Tibial nerve (tissue), 4 donors: Measurements from ENCODE around the gene GNB1L.

Source experiments
- CTCF ChIP-seq, 5 experiments: fragments of 200-600 bp in 3 of 5; fragments of 450-650 bp in 2 of 5; sonication (generic) in 3 of 5; IDR thresholded peaks; one replicate each; pipeline ENCODE4 v1.5.1; 2016 to 2019; ENCODE audit warnings: antibody characterized with exemption in 5 of 5, mild to moderate bottlenecking in 3 of 5, moderate library complexity in 2 of 5
- EP300 ChIP-seq, 2 donors: sonication (generic); formaldehyde crosslinking; IDR thresholded peaks; one replicate each; pipeline ENCODE4 v1.6.1; 2017; ENCODE audit warnings: antibody characterized with exemption in 2 of 2, mild to moderate bottlenecking in 1 of 2
- POLR2A ChIP-seq, 2 donors: fragments of 450-650 bp; IDR thresholded peaks; one replicate each; pipeline ENCODE4 v1.6.1; 2017; ENCODE audit warnings: antibody characterized with exemption in 2 of 2, mild to moderate bottlenecking in 2 of 2, moderate library complexity in 2 of 2

GRCh38 chr22:19885841-19886592 lies 31.3 kb upstream of the GNB1L start:
- TF ChIP-seq CTCF (IDR thresholded peaks at IDR 0.05) (no peak), EP300 (IDR thresholded peaks at IDR 0.05) (no peak), POLR2A (IDR thresholded peaks at IDR 0.05) (no peak)
